ENCODE measurements around the gene PLEKHG2. TPM values are rescaled to one million over a fixed set of nuclear protein-coding genes. Genes with fewer than 3 reads are reported as not detected.
A peak's percentile ranks its signal among the peaks of the same experiment; 100 is the strongest.

PLEKHG2 gene
- total and polyA plus RNA-seq, 10 donors = 8.9 to 107 (median 35.2) TPM

- H3K36me3 ChIP-seq = peaks cover 4 to 22% (median 16%) of the 10 kb centered on the region in 6 donors
- peak; percentile 86 for DNase-seq
- H3K4me1 ChIP-seq = peaks cover 37 to 74% (median 64%) of the 10 kb centered on the region in 6 donors
- peak overlapping the region; percentile 74 to 100 (median 96) for H3K4me3 ChIP-seq
- H3K27ac ChIP-seq = peak overlapping the region; percentile 88 to 100 (median 99)
- peaks cover 0 to 4% (median 0%) of the 10 kb centered on the region in 7 donors for H3K27me3 ChIP-seq (replicated peaks in 1 of 7)
- WGBS, 5 donors = 21 to 48% (median 34%) methylated on average over 19 to 20 of the region's 20 CpGs
- intact Hi-C loops (cut with DNase I; ENCODE audit: low total_unique reads) = no loop called here
- TF ChIP-seq POLR2AphosphoS5 (IDR thresholded peaks at IDR 0.05) (peak; percentile 54 to 86 (median 71)), POLR2A (IDR thresholded peaks at IDR 0.05) (peak in 1 of 3 donors; percentile 44), CTCF (IDR thresholded peaks at IDR 0.05 in 8 of 11, conservative IDR thresholded peaks at IDR 0.05 in 3 of 11) (no peak)
- H3K9me3 ChIP-seq = no peaks in the 10 kb centered on the region
Observed at GRCh38 chr19:39408392-39409207, 3.9 kb upstream of the PLEKHG2 start.

- Histone ChIP-seq H3K27ac (peak overlapping the region; percentile 88 to 100 (median 99)), H3K36me3 (peaks cover 4 to 22% (median 16%) of the 10 kb centered on the region in 6 donors), H3K4me1 (peaks cover 38 to 74% (median 65%) of the 10 kb centered on the region in 6 donors), H3K4me3 (peak overlapping the region; percentile 74 to 100 (median 96)), H3K9me3 (no peaks in the 10 kb centered on the region), H3K27me3 (replicated peaks in 1 of 7) (peaks cover 0 to 4% (median 0%) of the 10 kb centered on the region in 7 donors)
- 1 to 2% (median 1%) methylated on average over 18 to 52 of the region's 52 CpGs for WGBS, 5 donors
- DNase-seq = peak; percentile 98
- intact Hi-C loops (cut with DNase I; ENCODE audit: low total_unique reads) = loop anchor here (10.0 kb wide), 1 partner anchor 65 kb away; the partner anchor contains the start of gene SAMD4B
- TF ChIP-seq POLR2A (IDR thresholded peaks at IDR 0.05) (peak; percentile 17 to 77 (median 77)), POLR2AphosphoS5 (IDR thresholded peaks at IDR 0.05) (peak; percentile 92 to 96 (median 93)), CTCF (IDR thresholded peaks at IDR 0.05 in 8 of 11, conservative IDR thresholded peaks at IDR 0.05 in 3 of 11) (peak in 3 of 11 experiments; percentile 8 to 43 (median 31))
Observed at GRCh38 chr19:39409208-39410016, 3.1 kb upstream of the PLEKHG2 start.

- WGBS, 5 donors = 2 to 3% (median 2%) methylated on average over 34 to 35 of the region's 35 CpGs
- H3K27me3 ChIP-seq (replicated peaks in 1 of 7) = peaks cover 0 to 4% (median 0%) of the 10 kb centered on the region in 7 donors
- TF ChIP-seq CTCF (IDR thresholded peaks at IDR 0.05 in 8 of 11, conservative IDR thresholded peaks at IDR 0.05 in 3 of 11) (peak in 3 of 11 experiments; percentile 3 to 27 (median 5)), POLR2AphosphoS5 (IDR thresholded peaks at IDR 0.05) (peak; percentile 83 to 90 (median 85)), POLR2A (IDR thresholded peaks at IDR 0.05) (peak in 1 of 3 donors; percentile 23)
- H3K4me3 ChIP-seq = peak overlapping the region; percentile 74 to 100 (median 96)
- peak; percentile 95 for DNase-seq
- intact Hi-C loops (cut with DNase I; ENCODE audit: low total_unique reads) = loop anchor here (10.0 kb wide), 1 partner anchor 65 kb away; the partner anchor contains the start of gene SAMD4B
- H3K9me3 ChIP-seq = no peaks in the 10 kb centered on the region
- H3K27ac ChIP-seq = peak overlapping the region; percentile 88 to 100 (median 99)
- peaks cover 4 to 26% (median 16%) of the 10 kb centered on the region in 6 donors for H3K36me3 ChIP-seq
- H3K4me1 ChIP-seq = peaks cover 32 to 74% (median 60%) of the 10 kb centered on the region in 6 donors
Observed at GRCh38 chr19:39410017-39410830, 2.2 kb upstream of the PLEKHG2 start.

All from spleen (tissue), 11 donors.